GM19468 (cell line): ENCODE data around the gene SPRED1.
"Not testable (repeated sequence)": the region's sequence is repeated elsewhere in the genome, so short reads cannot be mapped to it uniquely, and the experiment has no call there.

Experiments used
- ATAC-seq: cut with Tn5 transposase; IDR thresholded peaks from one replicate; pipeline ENCODE4 v1.9.1; 2021; ENCODE audit warnings: mild to moderate bottlenecking, moderate library complexity, moderate number of reproducible peaks; ENCODE audit not compliant: unreplicated experiment; ENCODE audit errors: extremely low read depth

Gene SPRED1

GRCh38 chr15:38274135-38274534 is 21.5 kb downstream of the SPRED1 start:
- ATAC-seq = no peak

- ATAC-seq = no peak
These were observed 23.3 kb downstream of the SPRED1 start for GRCh38 chr15:38275959-38276358.

- not testable (repeated sequence) for ATAC-seq
These were observed 24.6 kb downstream of the SPRED1 start for GRCh38 chr15:38277281-38277680.

GRCh38 chr15:38281031-38281430 is 28.4 kb downstream of the SPRED1 start:
- no peak for ATAC-seq

GRCh38 chr15:38283010-38283409 is 30.4 kb downstream of the SPRED1 start:
- ATAC-seq = no peak

GRCh38 chr15:38285456-38285855 is 32.8 kb downstream of the SPRED1 start:
- ATAC-seq = no peak

GRCh38 chr15:38294126-38294525 is 41.5 kb downstream of the SPRED1 start:
- no peak for ATAC-seq

- no peak for ATAC-seq
These were observed 45.2 kb downstream of the SPRED1 start for GRCh38 chr15:38297623-38298388.

GRCh38 chr15:38299216-38299615 is 46.6 kb downstream of the SPRED1 start:
- no peak for ATAC-seq

GRCh38 chr15:38300395-38300794 is 47.8 kb downstream of the SPRED1 start:
- ATAC-seq = no peak

GRCh38 chr15:38304481-38304880 is 51.8 kb downstream of the SPRED1 start:
- ATAC-seq = no peak

GRCh38 chr15:38307251-38307650 is 54.6 kb downstream of the SPRED1 start:
- ATAC-seq = no peak

- no peak for ATAC-seq
These were observed 55.4 kb downstream of the SPRED1 start for GRCh38 chr15:38307861-38308641.

- no peak for ATAC-seq
These were observed 56.2 kb downstream of the SPRED1 start for GRCh38 chr15:38308797-38309196.

GRCh38 chr15:38312190-38312589 is 59.6 kb downstream of the SPRED1 start:
- no peak for ATAC-seq

- no peak for ATAC-seq
These were observed 63.7 kb downstream of the SPRED1 start for GRCh38 chr15:38316311-38316710.

GRCh38 chr15:38320181-38320580 is 67.5 kb downstream of the SPRED1 start:
- ATAC-seq = no peak

- ATAC-seq = no peak
These were observed 68.2 kb downstream of the SPRED1 start for GRCh38 chr15:38320866-38321265.

- ATAC-seq = no peak
These were observed 71.3 kb downstream of the SPRED1 start for GRCh38 chr15:38323895-38324294.

GRCh38 chr15:38324939-38325647 is 72.5 kb downstream of the SPRED1 start:
- no peak for ATAC-seq

- ATAC-seq = no peak
These were observed 73.0 kb downstream of the SPRED1 start for GRCh38 chr15:38325648-38325990.
